ENCODE data around the gene KDM4C. TPM values are rescaled to one million over a fixed set of nuclear protein-coding genes. Genes with fewer than 3 reads are reported as not detected.
A peak's percentile ranks its signal among the peaks of the same experiment; 100 is the strongest.

KDM4C gene
- total and polyA plus RNA-seq, 11 donors, result 4.4 to 19.9 (median 13.3) TPM

- WGBS, 4 donors, result 80 to 84% (median 84%) methylated on average over 6 of the region's 6 CpGs
- no peak for TF ChIP-seq POLR2A (IDR thresholded peaks at IDR 0.05)
- TF ChIP-seq CTCF (IDR thresholded peaks at IDR 0.05), result no peak
- Histone ChIP-seq H3K9me3 (no peaks in the 10 kb centered on the region), H3K36me3 (no peaks in the 10 kb centered on the region), H3K27me3 (no peaks in the 10 kb centered on the region), H3K27ac (no peak overlapping the region), H3K4me3 (no peak overlapping the region), H3K4me1 (peaks cover 0 to 33% (median 18%) of the 10 kb centered on the region in 12 donors)
- DNase-seq, result no peak
- no peak for ATAC-seq
- intact Hi-C loops (cut with DNase I), result no loop called here
Measured at GRCh38 chr9:6777213-6777902, 19.6 kb downstream of the KDM4C start.

- peak; percentile 53 to 82 (median 72) for ATAC-seq
- Histone ChIP-seq H3K27ac (peak overlapping the region in 5 of 12 donors; percentile 3 to 37 (median 32)), H3K4me1 (peaks cover 0 to 40% (median 23%) of the 10 kb centered on the region in 12 donors), H3K9me3 (no peaks in the 10 kb centered on the region), H3K4me3 (no peak overlapping the region), H3K27me3 (no peaks in the 10 kb centered on the region), H3K36me3 (no peaks in the 10 kb centered on the region)
- DNase-seq, result no peak
- 50 to 60% (median 54%) methylated on average over 3 of the region's 3 CpGs for WGBS, 4 donors
- intact Hi-C loops (cut with DNase I), result no loop called here
- TF ChIP-seq CTCF (IDR thresholded peaks at IDR 0.05), result no peak
- TF ChIP-seq POLR2A (IDR thresholded peaks at IDR 0.05), result no peak
Measured at GRCh38 chr9:6779417-6780241, 21.9 kb downstream of the KDM4C start.

- TF ChIP-seq CTCF (IDR thresholded peaks at IDR 0.05) (no peak), POLR2A (IDR thresholded peaks at IDR 0.05) (no peak)
- no peaks in the 10 kb centered on the region for H3K27me3 ChIP-seq
- no peak overlapping the region for H3K4me3 ChIP-seq
- H3K4me1 ChIP-seq, result peaks cover 0 to 42% (median 23%) of the 10 kb centered on the region in 12 donors
- DNase-seq (no peak), ATAC-seq (no peak)
- H3K9me3 ChIP-seq, result no peaks in the 10 kb centered on the region
- WGBS, 4 donors, result 85 to 90% (median 89%) methylated on average over 4 of the region's 4 CpGs
- no peaks in the 10 kb centered on the region for H3K36me3 ChIP-seq
- intact Hi-C loops (cut with DNase I), result no loop called here
- H3K27ac ChIP-seq, result peak overlapping the region in 1 of 12 donors; percentile 32
Measured at GRCh38 chr9:6780690-6781089, 22.9 kb downstream of the KDM4C start.

DNA sequence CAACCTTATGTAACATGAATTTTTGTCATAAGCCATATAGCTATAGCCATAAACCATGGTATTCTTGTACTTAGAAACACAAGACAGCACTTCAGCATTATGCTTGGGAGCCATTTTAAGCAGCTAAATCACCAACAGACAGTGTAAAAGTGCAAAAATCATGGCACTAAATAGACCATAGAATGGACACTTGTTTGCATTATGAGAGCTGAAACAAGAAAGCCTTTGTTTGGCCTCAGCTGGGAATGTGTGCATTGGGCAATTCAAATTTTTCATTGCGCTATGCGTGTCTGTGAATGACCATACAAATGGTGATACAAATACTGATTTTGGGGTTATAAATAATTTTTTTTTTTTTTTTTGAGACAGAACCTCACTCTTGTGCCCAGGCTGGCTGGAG, 23.7 kb downstream of the KDM4C start:
- H3K9me3 ChIP-seq, result no peaks in the 10 kb centered on the region
- no peak for ATAC-seq
- no peak for DNase-seq
- TF ChIP-seq POLR2A (IDR thresholded peaks at IDR 0.05) (no peak), CTCF (IDR thresholded peaks at IDR 0.05) (no peak)
- no peak overlapping the region for H3K27ac ChIP-seq
- intact Hi-C loops (cut with DNase I), result no loop called here
- no peaks in the 10 kb centered on the region for H3K27me3 ChIP-seq
- no peak overlapping the region for H3K4me3 ChIP-seq
- 46 to 98% (median 75%) methylated on average over 2 of the region's 2 CpGs for WGBS, 4 donors
- no peaks in the 10 kb centered on the region for H3K36me3 ChIP-seq
- H3K4me1 ChIP-seq, result peaks cover 0 to 42% (median 23%) of the 10 kb centered on the region in 12 donors

All from heart left ventricle (tissue), 16 donors.